ENCODE measurements around the gene SP6.
A peak's percentile ranks its signal among the peaks of the same experiment; 100 is the strongest.

Gene SP6

DNA sequence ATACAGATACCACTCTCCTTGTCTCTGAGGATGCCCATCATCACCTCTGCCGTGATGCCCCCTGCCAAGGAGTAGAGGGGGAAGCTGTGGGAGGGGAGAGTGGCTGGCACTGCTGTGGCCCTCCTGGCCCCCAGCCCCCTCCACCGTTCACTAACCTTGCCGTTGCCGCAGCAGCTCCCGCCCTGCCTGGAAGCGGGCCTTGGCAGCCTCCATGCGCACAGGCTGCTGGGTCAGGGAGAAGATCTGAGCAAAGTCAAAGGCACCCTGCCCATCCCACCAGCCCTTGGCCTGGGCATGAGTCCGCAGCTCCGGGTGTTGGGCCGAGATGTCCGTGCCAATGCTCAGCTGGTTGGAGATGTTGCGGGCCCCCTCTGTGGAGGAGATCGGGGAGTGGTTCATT is 12.3 kb downstream of the SP6 start:
- DNase-seq (ENCODE audit: low read depth in 2 of 2, low spot score in 1 of 2): no peak

DNA sequence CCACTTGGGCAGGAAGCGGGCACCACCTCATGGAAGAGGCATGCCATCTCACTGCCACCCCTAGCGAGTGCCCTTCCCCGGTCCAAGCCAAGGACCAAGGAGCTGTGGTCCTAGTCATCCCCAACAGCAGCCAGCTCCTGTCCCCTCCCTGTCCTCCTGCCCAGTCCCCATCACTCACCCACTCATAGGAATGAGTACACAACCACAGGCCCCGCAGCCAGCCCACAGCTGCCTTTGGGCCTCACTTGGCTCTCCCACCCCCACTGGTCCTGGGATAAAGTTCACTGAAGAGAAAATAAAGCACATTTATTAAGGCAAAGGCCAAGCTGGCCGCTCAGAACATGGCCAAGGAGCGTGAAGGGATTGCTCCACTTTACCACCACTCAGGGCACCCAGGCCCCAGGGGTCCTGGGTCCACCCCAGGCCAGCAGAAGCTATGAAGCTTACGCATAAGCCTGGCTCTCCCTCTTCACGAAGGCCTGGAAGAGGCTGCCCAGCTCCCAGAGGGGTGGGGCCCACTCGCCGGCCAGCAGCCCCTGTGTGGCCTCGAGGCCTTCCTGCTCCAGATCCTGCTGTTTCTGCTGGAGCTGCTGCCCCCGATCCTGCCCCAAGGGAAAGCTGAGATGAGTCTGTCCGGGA is 13.4 kb downstream of the SP6 start:
- DNase-seq (ENCODE audit: low read depth in 2 of 2, low spot score in 1 of 2): no peak

GRCh38 chr17:47836601-47837000 is 14.4 kb downstream of the SP6 start:
- DNase-seq (ENCODE audit: low read depth in 2 of 2, low spot score in 1 of 2): no peak

DNA sequence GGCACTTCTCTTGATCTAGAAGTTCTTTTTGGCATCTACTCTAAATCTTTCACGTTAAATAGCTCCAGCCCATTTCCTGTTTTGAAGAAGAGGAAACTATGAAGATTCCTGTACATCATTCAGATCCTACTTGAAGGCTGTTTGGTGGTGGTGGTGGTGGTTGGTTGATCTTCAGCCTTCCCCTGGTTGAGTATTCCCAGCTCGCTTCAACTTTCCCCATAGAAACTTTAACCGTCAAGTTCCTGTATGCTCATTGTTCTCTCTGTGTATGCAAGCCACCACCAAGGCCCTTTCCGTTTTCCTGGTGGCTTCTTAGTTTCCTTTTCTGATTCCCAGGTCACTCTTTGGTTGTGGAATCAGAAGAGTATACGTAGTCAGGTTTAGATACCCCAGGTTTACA is 16.2 kb downstream of the SP6 start:
- DNase-seq (ENCODE audit: low read depth in 2 of 2, low spot score in 1 of 2): no peak

- DNase-seq (ENCODE audit: low read depth in 2 of 2, low spot score in 1 of 2): no peak
These were observed 19.0 kb downstream of the SP6 start for GRCh38 chr17:47831934-47832327.

GRCh38 chr17:47831003-47831933 is 19.7 kb downstream of the SP6 start, which contains the start of the genes LRRC46 and MRPL10:
Gene LRRC46, plus strand, starts transcription at chr17:47831670. Its CDS starts 320 bp downstream, at chr17:47831990.
Gene MRPL10, minus strand, starts transcription at chr17:47831541. Its CDS starts 30 bp downstream, at chr17:47831511.
- DNase-seq (ENCODE audit: low read depth in 2 of 2, low spot score in 1 of 2): peak; percentile 82 to 85

DNA sequence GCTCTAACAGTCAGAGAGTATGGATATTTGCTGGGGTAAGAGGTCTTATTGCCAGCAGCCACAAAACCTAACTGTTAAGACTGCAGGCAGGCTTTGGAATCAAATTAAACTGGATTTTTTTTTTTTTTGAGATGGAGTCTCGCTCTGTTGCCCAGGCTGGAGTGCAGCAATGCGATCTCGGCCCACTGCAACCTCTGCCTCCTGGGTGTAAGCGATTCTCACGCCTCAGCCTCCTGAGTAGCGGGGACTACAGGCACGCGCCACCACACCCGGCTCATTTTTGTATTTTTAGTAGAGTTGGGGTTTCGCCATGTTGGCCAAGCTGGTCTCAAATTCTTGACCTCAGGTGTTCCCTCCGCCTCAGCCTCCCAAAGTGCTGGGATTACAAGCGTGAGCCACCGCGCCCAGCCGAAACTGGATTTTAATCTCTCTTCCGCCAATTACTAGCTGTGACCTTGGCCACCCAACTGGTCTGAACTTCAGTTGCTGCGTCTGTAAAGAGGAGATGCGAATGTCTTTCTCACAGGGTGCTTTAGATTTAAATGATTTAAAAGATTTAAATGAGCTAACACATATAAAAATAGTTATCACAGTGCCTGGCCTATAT is 20.5 kb downstream of the SP6 start:
- no peak for DNase-seq (ENCODE audit: low read depth in 2 of 2, low spot score in 1 of 2)

GRCh38 chr17:47829870-47830269 is 21.1 kb downstream of the SP6 start:
- peak in 1 of 2 donors; percentile 33 for DNase-seq (ENCODE audit: low read depth in 2 of 2, low spot score in 1 of 2)

DNA sequence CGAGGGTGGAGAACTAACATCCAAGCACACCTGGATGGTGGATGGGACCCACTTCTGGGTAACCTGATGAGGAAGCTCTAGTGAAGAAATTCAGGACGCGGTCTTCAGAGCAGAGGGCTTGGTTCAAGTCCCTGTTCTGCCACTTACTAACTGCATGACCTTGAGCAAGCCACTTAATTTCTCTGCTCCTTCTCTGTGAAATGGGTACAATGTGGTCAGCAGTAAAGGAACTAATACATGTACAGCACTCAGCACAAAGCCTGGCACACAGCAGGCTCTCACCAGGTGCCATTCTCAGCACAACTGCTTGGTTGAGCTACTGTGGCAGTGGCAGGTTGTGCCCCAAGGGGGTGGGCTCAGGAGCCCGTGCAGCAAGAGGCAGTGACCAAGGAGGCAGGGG is 27.4 kb downstream of the SP6 start:
- no peak for DNase-seq (ENCODE audit: low read depth in 2 of 2, low spot score in 1 of 2)

- no peak for DNase-seq (ENCODE audit: low read depth in 2 of 2, low spot score in 1 of 2)
These were observed 28.2 kb downstream of the SP6 start for GRCh38 chr17:47822785-47823184.

- peak; percentile 51 to 63 for DNase-seq (ENCODE audit: low read depth in 2 of 2, low spot score in 1 of 2)
These were observed 29.3 kb downstream of the SP6 start, which contains the start of gene OSBPL7 for GRCh38 chr17:47821424-47822391. Gene OSBPL7, minus strand, starts transcription at chr17:47821794. Its CDS starts 1,516 bp downstream, at chr17:47820278.

DNA sequence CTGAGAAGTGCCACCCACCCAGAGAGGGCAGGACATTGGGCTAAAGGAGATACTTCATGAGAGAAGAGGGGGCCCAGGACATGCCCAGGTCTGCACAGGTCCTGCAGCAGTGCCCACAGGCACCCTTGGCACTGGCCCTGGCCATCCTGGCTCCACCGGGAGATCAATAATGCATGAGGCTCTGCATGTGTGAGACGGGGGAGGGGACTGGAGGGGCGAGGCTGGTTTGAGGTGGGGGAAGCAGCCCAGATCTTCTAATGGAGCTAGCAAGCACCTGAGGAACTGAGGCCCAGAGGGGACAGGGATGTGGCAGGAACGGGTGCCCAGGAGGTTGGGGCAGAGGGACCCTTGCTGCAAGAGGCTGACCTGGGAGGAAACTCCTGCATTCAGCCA is 29.9 kb downstream of the SP6 start:
- DNase-seq (ENCODE audit: low read depth in 2 of 2, low spot score in 1 of 2): no peak

GRCh38 chr17:47820033-47820789 is 30.8 kb downstream of the SP6 start:
- DNase-seq (ENCODE audit: low read depth in 2 of 2, low spot score in 1 of 2): no peak

GRCh38 chr17:47819475-47819874 is 31.5 kb downstream of the SP6 start:
- DNase-seq (ENCODE audit: low read depth in 2 of 2, low spot score in 1 of 2): no peak

GRCh38 chr17:47818002-47818695 is 32.8 kb downstream of the SP6 start:
- DNase-seq (ENCODE audit: low read depth in 2 of 2, low spot score in 1 of 2): no peak

DNA sequence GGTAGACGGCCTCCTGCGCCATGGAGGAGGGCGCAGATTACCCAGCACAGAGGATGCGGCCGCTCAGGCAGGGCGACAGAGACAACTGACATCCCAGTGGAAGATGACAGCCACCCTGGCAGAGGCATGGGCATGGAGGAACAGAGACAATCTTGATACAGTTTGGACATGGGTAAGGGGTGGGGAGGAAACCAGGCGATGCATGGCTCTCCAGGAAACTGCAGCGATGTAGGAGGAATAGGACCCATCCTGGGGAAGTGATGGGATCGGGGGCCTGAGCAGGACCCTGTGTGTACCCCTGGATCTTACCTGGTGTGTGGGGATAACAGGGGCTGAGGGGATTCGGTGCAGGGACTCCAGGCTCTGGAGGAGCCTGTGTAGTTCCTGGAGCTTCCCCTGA is 34.0 kb downstream of the SP6 start:
- DNase-seq (ENCODE audit: low read depth in 2 of 2, low spot score in 1 of 2): no peak

DNA sequence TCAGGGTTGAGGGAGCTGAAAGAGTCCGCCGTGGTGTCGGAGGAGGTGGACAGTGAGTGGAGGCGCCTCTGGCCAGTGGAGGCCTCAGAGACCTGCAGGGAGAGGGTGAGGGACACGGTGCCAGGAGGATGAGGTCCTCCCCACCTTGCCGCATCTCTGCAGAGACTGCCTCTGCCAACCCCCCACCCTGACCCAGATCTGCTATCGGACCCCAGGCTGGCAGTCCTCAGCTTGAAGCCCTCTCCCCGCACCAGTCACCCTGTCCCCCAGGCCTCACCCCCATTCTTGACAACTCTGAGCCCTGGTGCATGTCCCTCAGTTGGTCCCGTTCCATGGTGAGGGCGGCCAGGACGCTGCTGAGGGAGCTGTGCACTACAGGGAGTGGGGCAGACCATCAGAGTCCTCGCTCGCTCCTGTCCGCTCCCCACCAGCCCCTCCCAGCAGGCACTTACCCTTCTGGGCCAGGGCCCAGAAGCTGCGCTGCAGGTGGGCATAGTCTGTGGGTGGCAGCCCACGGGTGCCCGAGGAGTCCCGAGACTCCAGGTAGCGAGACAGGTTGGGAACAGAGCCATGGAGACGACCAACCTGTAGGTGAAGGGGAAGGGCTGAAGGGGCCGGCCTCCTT is 34.7 kb downstream of the SP6 start:
- DNase-seq (ENCODE audit: low read depth in 2 of 2, low spot score in 1 of 2): no peak

GRCh38 chr17:47815106-47815918 is 35.7 kb downstream of the SP6 start:
- DNase-seq (ENCODE audit: low read depth in 2 of 2, low spot score in 1 of 2): no peak

All from stimulated activated CD8-positive, alpha-beta memory T cell treated with anti-CD3 and anti-CD28 coated beads, Interleukin-4, amount 100 ng/mL, for 4 hours (primary cell).